NK-92 (cell line): ENCODE results near the gene CELF5.

Source experiments
- DNase-seq: peaks from one replicate; lab custom pipeline; 2025; ENCODE audit not compliant: unreplicated experiment; lab: John Stamatoyannopoulos, UW

Gene CELF5

GRCh38 chr19:3236272-3236671, 11.8 kb downstream of the CELF5 start:
- DNase-seq = no peak

DNA sequence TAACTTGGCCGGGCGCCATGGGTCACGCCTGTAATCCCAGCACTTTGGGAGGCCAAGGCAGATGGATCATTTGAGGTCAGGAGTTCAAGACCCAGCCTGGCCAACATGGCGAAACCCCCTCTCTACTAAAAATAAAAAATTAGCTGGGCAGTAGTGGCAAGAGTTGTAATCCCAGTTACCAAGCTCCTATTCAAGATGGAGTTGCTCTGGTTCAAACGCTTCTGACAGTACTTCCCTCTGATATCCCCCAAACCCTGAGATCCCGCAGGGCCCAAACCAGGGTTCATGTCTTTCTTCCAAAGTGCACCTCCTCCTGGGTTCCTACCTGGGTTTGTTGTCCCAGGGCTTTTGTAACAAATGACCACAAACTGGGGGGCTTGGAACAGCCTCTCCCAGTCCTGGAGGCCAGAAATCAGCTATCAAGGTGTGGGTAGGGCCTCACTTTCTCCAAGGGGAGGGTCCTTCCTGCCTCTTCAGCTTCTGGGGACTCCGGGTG, 13.7 kb downstream of the CELF5 start:
- no peak for DNase-seq

DNA sequence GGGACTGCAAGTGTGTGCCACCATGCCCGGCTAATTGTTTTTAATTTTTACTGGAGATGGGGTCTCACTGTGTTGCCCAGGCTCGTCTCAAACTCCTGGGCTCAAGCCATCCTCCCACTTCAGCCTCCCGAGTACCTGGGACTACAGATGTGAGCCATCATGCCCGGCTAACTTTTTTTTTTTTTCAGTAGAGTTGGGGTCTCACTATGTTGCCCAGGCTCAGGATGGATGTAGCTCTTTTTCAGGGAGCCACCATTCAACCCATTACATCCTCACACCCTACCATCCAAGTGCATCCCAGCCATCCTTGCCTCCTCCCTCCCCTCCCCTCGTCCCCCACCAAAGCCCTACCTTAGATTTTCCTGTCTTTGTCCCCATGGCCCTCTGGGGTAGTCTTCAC, 14.9 kb downstream of the CELF5 start:
- DNase-seq = no peak

GRCh38 chr19:3243819-3244700, 19.6 kb downstream of the CELF5 start:
- DNase-seq = no peak

- DNase-seq = no peak
Measured at GRCh38 chr19:3245050-3245449, 20.6 kb downstream of the CELF5 start.

GRCh38 chr19:3248728-3249326, 24.4 kb downstream of the CELF5 start:
- no peak for DNase-seq

DNA sequence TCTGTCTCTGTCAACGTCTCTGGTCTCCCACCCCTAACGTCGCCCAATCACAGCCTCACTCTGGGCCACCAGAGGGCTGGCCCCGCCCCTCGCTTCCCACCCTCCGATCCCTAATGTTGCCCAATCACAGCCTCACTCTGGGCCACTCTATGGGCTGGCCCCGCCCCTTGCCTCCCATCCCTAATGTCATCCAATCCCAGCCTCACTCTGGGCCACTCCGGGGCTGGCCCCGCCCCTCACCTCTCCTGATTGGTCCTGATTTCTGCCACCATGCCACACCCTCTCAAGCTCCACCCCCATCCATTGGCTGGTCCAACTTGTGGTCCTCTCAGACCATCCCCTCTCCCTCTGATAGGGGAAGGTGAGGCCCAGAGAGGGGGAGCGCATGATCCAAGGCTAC, 24.9 kb downstream of the CELF5 start:
- no peak for DNase-seq

GRCh38 chr19:3250675-3251074, 26.2 kb downstream of the CELF5 start:
- no peak for DNase-seq

- DNase-seq = no peak
Measured at GRCh38 chr19:3251229-3251628, 26.8 kb downstream of the CELF5 start.

DNA sequence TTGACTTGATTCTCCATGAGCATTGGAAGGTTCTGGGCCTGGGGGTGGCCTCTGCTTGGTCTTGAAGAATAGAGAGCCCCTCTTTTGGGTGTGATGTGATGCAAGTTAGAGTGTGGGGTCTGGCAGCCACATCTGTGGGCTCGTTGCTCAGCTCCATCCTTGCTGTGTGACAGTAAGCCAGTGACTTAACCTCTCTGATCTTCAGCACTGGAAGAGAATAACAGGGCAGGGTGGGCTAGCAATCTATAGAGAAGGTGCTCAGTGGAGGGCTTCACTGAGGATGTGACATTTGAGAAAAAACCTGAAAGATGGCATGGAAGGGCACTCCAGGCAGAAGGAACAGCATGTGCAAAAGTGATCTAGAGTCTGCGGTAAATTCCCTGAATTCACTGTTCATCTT, 28.2 kb downstream of the CELF5 start:
- no peak for DNase-seq

GRCh38 chr19:3253270-3253669, 28.8 kb downstream of the CELF5 start:
- DNase-seq = no peak

GRCh38 chr19:3254520-3254919, 30.1 kb downstream of the CELF5 start:
- DNase-seq = no peak

DNA sequence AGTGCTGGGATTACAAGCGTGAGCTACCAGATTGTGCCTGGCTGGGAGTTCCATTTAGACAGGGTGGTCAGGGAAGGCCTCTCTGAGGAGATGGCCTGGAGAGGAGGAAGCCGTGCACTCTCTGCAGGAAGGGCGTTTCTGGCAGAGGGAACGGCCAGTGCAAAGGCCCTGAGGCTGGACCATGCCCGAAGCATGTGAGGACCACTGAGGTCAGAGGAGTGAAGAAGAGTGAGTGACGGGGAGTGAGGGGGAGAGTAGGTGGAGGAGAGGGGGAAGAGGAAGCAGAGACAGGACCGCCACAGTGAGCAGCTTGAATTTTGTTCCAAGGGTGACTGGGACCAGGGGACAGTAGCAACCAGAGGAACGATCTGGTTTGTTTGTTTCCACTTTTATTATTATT, 32.6 kb downstream of the CELF5 start:
- DNase-seq = no peak

- DNase-seq = no peak
Measured at GRCh38 chr19:3262362-3262761, 37.9 kb downstream of the CELF5 start.

DNA sequence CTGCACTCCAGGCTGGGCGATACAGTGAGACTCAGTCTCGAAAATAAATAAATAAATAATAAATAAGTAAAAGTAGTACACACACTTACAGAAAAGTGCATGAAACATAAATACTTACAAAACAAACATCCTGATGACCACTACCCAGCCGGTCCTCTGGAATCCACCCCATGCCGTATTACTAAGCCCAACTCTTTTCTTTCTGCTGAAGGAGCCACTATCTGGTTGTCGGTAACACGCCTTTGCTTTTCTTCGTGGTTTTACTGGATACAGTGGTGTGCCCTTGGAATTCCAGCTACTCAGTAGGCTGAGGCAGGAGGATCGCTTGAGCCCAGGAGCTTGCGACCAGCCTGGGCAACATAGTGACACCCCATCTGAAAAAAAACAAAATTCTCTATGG, 39.4 kb downstream of the CELF5 start:
- no peak for DNase-seq

- no peak for DNase-seq
Measured at GRCh38 chr19:3265432-3265831, 41.0 kb downstream of the CELF5 start.

GRCh38 chr19:3266092-3266693, 41.7 kb downstream of the CELF5 start:
- no peak for DNase-seq

GRCh38 chr19:3266792-3267514, 42.5 kb downstream of the CELF5 start:
- DNase-seq = no peak

DNA sequence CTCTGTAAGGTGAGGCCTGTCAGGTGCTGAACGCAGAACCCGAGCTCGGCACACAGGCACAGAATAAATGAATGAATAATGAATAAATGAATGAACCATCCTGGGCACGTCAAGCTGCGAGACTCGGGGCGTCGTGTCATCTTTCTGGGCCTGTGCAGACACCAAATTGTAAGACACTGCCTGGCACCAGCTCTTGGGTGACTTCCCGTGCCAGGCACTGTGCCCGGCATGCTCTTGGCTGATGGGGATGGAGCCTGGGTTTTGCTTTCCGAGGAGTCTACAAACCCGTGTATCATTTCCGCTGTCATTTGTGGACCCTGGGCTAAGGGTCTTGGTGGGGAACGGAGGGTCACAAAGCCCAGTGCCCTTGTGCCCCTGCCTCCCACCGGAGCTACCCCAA, 43.9 kb downstream of the CELF5 start:
- no peak for DNase-seq

DNA sequence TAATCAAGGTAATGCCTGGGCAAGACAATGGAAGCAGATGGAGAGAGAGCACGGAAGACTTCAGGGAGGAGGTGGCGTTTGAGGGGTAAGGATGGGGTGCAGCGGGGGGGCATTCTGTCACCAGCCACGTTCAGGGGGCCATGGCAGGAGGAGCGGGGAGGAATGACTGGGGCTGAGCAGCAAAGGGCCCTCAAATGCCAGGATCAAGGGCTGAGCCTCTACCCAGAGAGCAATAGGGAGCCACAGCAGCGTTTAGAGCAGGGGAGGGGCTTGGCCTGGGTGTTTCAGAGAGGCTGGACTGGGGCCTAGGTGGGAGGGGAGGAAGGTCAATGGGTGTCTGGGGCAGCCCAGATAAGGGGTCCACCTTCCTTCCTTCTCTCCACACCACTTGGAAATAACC, 44.3 kb downstream of the CELF5 start:
- DNase-seq = no peak

- DNase-seq = no peak
Measured at GRCh38 chr19:3269916-3270671, 45.6 kb downstream of the CELF5 start.
